ENCODE data around the gene ANTXR1.

Gene ANTXR1

GRCh38 chr2:69100220-69100723 lies 87.3 kb downstream of the ANTXR1 start:
- H2AFZ ChIP-seq (ENCODE audit: low read depth): no peak overlapping the region
- H4K20me1 ChIP-seq (ENCODE audit: insufficient read depth): no peaks in the 10 kb centered on the region
- no peak overlapping the region for H3K9ac ChIP-seq
- H3K36me3 ChIP-seq (ENCODE audit: insufficient read depth): no peaks in the 10 kb centered on the region
- H3K4me2 ChIP-seq: no peak overlapping the region
- no peaks in the 10 kb centered on the region for H3K79me2 ChIP-seq (ENCODE audit: insufficient read depth, low read depth)
- no peak overlapping the region for H3K4me3 ChIP-seq (IDR thresholded peaks at IDR 0.05; ENCODE audit: insufficient read depth, low read depth, low read length)
- no peaks in the 10 kb centered on the region for H3K4me1 ChIP-seq (ENCODE audit: low read depth, poor library complexity, severe bottlenecking)
- TF ChIP-seq CTCF (conservative IDR thresholded peaks at IDR 0.05; ENCODE audit: low read depth, low read length): no peak
- no peak overlapping the region for H3K27ac ChIP-seq
- no peaks in the 10 kb centered on the region for H3K27me3 ChIP-seq (ENCODE audit: insufficient read depth, low read depth)

- H3K27ac ChIP-seq: no peak overlapping the region
- no peak overlapping the region for H3K4me2 ChIP-seq
- H3K4me3 ChIP-seq (IDR thresholded peaks at IDR 0.05; ENCODE audit: insufficient read depth, low read depth, low read length): no peak overlapping the region
- no peak for TF ChIP-seq CTCF (conservative IDR thresholded peaks at IDR 0.05; ENCODE audit: low read depth, low read length)
- H4K20me1 ChIP-seq (ENCODE audit: insufficient read depth): no peaks in the 10 kb centered on the region
- no peaks in the 10 kb centered on the region for H3K27me3 ChIP-seq (ENCODE audit: insufficient read depth, low read depth)
- H2AFZ ChIP-seq (ENCODE audit: low read depth): no peak overlapping the region
- no peaks in the 10 kb centered on the region for H3K36me3 ChIP-seq (ENCODE audit: insufficient read depth)
- H3K79me2 ChIP-seq (ENCODE audit: insufficient read depth, low read depth): no peaks in the 10 kb centered on the region
- no peaks in the 10 kb centered on the region for H3K4me1 ChIP-seq (ENCODE audit: low read depth, poor library complexity, severe bottlenecking)
- H3K9ac ChIP-seq: no peak overlapping the region
These were observed 89.1 kb downstream of the ANTXR1 start for GRCh38 chr2:69102041-69102593.

GRCh38 chr2:69103419-69103818 lies 90.4 kb downstream of the ANTXR1 start:
- Histone ChIP-seq H3K27me3 (ENCODE audit: insufficient read depth, low read depth) (no peaks in the 10 kb centered on the region), H3K4me3 (IDR thresholded peaks at IDR 0.05; ENCODE audit: insufficient read depth, low read depth, low read length) (no peak overlapping the region), H3K79me2 (ENCODE audit: insufficient read depth, low read depth) (no peaks in the 10 kb centered on the region), H2AFZ (ENCODE audit: low read depth) (no peak overlapping the region), H3K9ac (no peak overlapping the region), H3K4me2 (no peak overlapping the region), H3K27ac (no peak overlapping the region), H3K36me3 (ENCODE audit: insufficient read depth) (no peaks in the 10 kb centered on the region), H4K20me1 (ENCODE audit: insufficient read depth) (no peaks in the 10 kb centered on the region), H3K4me1 (ENCODE audit: low read depth, poor library complexity, severe bottlenecking) (no peaks in the 10 kb centered on the region)
- no peak for TF ChIP-seq CTCF (conservative IDR thresholded peaks at IDR 0.05; ENCODE audit: low read depth, low read length)

- Histone ChIP-seq H3K79me2 (ENCODE audit: insufficient read depth, low read depth) (no peaks in the 10 kb centered on the region), H3K4me1 (ENCODE audit: low read depth, poor library complexity, severe bottlenecking) (no peaks in the 10 kb centered on the region), H2AFZ (ENCODE audit: low read depth) (no peak overlapping the region), H3K9ac (no peak overlapping the region), H3K36me3 (ENCODE audit: insufficient read depth) (no peaks in the 10 kb centered on the region), H3K27me3 (ENCODE audit: insufficient read depth, low read depth) (no peaks in the 10 kb centered on the region), H4K20me1 (ENCODE audit: insufficient read depth) (no peaks in the 10 kb centered on the region), H3K4me3 (IDR thresholded peaks at IDR 0.05; ENCODE audit: insufficient read depth, low read depth, low read length) (no peak overlapping the region), H3K4me2 (no peak overlapping the region), H3K27ac (no peak overlapping the region)
- no peak for TF ChIP-seq CTCF (conservative IDR thresholded peaks at IDR 0.05; ENCODE audit: low read depth, low read length)
These were observed 91.3 kb downstream of the ANTXR1 start for GRCh38 chr2:69104261-69104660.

Data from KMS-11 (cell line).